ENCODE results near the gene NPM1.

- TF ChIP-seq SP1 (IDR thresholded peaks at IDR 0.05) = no peak
- no peak for TF ChIP-seq ARNT (IDR thresholded peaks at IDR 0.05)
- no peak for TF ChIP-seq NFRKB (IDR thresholded peaks at IDR 0.05)
- no peak for TF ChIP-seq LEF1 (IDR thresholded peaks at IDR 0.05; ENCODE audit: borderline replicate concordance)
- TF ChIP-seq CTBP1 (IDR thresholded peaks at IDR 0.05; ENCODE audit: borderline replicate concordance) = no peak
- TF ChIP-seq HDGF (IDR thresholded peaks at IDR 0.05; ENCODE audit: borderline replicate concordance) = no peak
- TF ChIP-seq TARDBP (IDR thresholded peaks at IDR 0.05) = no peak
- TF ChIP-seq SUZ12 (IDR thresholded peaks at IDR 0.05) = no peak
These were observed 30.8 kb downstream of the NPM1 start for GRCh38 chr5:171418316-171418981.
